GM18907 (cell line): Measurements from ENCODE around the gene WNT7B.

ENCODE experiments used
- ATAC-seq: cut with Tn5 transposase; IDR thresholded peaks from one replicate; pipeline ENCODE4 v1.9.1; 2021; ENCODE audit warnings: mild to moderate bottlenecking, moderate library complexity; ENCODE audit not compliant: unreplicated experiment

The WNT7B gene

DNA sequence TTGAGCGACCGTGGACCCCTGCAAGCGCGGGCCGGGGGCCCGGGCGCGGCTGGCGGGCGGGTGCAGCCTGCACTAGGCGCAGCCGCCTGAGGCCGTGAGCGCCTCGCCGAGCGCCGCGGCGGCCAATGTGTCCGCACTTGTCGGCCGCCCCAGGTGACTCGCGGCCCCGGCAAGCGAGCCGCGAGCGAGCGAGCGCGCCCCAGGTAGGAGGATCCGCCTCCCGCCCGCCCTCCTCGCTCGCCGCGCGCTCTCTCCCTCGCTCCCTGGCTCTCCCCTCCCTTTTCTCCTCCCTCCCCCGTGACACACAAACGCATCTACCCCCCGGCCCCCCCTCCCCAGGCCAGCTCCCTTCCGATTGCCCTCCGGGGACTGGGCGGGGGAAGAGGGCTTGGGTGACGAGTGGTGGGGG is at the start of gene WNT7B:
TSS of gene WNT7B (minus strand) at position 160 of the 409 bp plus-strand sequence. CDS start 408 bp downstream, outside the sequence.
- ATAC-seq: no peak

DNA sequence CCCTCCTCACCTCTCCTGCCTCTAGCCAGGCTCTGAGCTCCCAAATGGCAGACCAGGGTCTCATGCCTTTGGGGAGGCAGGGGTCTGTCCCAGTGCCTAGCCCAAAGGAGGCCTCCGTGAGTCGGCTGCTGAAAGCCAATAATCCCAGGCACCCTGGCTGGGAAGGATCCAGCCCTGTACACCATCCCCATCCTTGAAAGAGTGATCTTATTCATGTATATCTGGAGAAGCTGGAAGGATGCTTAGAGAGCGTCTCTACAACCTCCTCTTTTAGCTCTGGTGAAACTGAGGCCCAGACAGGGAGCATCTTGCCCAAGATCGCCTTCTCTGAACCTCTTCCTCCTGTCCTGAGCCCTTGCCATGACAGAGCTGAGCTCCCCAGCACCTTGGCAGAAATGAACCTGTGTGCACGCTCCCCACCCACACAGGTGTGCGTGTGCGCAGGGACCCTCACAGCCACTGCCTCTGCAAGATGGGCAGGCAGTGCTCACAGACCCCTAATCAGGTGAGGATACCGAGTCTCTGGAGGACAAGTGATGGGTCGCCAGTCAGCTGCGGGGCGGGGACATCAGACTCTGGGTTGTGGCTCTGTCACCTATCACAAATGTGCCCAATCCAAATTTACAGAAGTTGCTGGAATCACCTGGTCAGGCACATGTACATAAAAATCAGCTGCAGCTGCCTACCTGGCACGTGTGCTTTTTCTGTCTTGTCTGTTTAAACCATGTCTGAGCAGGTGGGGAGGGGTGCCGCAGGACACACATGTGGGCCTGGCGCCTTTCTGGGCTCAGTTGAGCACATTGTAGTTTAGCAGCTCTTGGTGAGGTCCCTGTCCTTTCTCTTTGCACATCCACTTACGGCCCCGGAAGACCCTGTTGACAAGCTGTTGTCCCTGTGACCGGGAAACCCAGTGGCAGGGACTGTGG is 49.3 kb upstream of the WNT7B start:
- no peak for ATAC-seq

DNA sequence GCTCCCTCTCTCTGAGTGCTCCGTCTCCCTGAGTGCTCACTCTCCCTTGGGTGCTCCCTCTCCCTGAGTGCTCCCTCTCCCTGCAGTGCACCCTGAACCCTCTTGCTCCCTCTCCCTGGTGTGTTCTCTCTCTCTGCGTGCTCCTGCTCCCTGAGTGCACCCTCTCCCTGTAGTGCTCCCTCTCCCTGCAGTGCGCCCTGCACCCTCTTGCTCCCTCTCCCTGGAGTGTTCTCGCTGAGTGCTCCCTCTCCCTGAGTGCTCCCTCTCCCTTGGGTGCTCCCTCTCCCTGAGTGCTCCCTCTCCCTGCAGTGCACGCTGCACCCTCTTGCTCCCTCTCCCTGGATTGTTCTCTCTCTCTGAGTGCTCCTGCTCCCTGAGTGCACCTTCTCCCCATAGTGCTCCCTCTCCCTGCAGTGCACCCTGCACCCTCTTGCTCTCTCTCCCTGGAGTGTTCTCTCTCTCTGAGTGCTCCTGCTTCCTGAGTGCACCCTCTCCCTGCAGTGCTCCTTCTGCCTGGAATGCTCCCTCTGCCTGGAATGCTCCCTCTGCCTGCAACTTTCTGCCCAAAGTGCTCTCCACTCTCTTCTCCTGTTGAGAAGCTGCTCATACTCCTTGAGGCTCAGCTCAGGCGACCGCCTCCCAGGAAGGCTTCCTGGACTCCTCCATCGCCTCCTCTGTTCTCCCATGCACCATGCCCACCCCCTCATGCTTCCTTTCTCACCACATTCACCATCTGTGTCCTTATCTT is 48.4 kb upstream of the WNT7B start:
- ATAC-seq: no peak

DNA sequence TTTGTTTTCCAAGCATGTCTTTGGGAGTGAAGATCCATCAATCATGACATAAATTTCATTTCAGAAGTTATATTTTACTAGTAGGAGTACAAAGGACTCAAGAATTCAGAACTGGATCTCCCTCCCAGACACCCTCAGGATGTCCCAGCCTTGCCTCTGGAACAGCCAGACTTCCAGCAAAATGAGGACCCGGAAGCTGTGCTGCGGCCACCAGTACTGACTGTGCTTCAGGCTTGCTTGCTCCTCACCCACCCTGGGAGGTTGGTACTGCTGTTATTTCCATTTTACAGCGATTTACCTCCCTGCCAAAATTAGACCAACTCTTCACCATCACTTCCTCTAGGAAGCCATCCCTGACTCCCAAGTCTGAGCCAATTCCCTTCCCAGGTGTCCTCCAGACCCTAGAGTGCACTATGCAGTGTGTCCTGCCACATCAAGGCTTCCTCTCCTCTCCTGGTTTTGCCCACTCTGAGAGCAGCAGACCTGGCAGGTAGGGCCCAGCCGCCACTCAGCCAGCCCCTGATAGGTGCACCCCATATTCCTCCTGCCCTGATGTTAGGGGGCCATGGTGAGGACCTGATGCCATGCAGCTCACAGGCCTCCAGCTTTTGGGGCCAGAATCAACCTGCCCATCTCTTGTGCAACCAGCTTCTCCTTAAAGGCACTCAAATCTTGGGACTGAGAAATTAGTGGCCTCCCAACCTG is 47.3 kb upstream of the WNT7B start:
- no peak for ATAC-seq

DNA sequence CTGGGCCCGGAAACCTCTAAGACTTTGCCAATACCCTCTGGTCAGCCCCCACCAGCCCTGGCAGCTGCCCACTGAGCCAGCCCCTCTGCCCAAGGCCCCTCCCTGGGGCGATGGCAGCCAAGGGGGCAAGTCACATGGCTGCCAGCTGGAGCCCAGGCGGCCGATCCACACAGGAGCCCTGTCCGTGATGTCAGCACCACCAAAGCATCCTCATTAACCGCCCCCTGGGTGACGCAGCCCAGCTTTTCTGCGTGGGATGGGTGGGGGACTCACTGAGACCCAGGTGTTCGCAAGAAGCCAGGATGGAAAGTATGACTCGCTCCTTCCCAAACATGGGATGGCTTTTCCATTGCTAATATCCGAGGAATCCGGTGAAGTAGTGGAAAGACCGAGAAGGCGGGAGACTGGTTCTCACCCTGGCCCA is 46.6 kb upstream of the WNT7B start:
- no peak for ATAC-seq

DNA sequence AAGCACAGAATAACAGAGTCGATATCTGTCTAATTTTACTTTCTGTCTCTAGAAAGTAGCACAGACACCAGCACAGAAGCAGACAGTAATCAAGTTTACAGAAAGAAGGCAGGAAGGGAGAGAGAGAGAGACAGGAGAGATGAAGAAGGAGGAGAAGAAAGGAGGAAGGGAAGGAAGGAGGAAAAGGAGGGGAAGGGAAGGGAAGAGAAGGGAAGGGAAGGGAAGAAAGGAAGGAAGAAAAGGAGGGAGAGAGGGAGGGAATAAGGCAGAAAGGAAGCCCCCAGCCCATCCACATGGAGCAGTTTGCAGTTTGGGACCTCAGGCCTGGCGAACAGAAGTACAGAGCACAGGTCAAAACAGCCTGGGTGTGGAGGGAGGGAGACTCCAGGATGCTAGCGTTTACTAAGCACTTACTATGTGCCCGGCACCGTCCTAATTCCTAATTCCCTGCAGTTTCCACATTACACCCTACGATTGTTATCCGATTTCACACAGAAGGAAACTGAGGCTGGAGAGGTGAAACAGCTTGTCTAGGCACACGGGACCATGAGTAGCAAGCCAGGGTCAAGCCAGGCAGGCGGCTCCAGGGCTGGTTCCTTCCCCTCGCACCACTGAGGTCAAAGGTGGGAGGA is 46.0 kb upstream of the WNT7B start:
- no peak for ATAC-seq

DNA sequence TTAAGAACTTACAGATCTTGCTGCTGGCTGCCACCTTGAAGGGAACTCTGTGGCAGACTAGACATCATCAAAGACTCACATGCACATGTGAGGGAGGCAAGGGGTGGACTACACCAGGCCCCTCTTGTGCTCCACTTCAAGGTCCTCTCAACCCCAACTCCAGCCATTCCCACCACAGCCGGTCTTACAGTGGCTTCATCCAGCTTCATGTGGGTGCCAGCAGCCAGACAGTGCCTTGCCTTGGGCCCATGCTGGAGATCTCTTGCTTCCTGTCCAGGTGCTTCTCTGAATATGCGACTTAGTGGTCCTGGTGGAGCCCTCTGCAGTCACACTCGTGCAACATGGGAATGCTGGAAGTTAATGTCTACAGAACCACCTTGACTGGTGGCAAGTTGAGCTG is 44.6 kb upstream of the WNT7B start:
- no peak for ATAC-seq

DNA sequence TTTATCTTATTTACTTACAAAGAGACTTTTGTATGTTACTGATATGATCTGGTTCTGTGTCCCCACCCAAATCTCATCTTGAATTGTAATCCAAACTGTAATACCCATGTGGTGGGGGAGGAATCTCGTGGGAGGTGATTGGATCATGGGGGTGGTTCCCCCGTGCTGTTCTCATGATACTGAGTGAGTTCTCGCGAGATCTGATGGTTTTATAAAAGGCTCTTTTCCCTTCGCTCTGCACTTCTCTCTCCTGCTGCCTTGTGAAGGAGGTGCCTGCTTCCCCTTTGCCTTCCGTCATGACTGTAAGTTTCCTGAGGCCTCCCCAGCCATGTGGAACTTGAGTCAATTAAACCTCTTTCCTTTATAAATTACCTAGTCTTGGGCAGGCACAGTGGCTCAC is 42.4 kb upstream of the WNT7B start:
- ATAC-seq: no peak

DNA sequence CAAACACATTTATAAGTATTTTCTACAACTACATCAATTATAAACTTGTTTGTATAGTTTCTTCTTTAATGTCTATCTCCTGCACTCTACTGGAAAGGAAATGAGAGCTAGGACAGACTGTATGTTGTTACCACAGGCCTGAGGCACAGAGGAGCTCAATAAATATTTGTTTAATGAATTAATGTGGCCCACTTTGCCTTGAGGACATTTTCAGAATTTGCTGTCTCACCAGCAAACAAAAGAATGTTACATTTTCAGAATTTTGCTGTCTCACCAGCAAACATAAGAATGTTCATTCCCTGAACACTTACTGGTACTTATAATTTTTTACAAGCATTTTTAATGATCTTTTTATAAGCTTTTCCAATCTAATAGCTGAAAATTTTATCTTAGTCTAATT is 41.9 kb upstream of the WNT7B start:
- no peak for ATAC-seq

DNA sequence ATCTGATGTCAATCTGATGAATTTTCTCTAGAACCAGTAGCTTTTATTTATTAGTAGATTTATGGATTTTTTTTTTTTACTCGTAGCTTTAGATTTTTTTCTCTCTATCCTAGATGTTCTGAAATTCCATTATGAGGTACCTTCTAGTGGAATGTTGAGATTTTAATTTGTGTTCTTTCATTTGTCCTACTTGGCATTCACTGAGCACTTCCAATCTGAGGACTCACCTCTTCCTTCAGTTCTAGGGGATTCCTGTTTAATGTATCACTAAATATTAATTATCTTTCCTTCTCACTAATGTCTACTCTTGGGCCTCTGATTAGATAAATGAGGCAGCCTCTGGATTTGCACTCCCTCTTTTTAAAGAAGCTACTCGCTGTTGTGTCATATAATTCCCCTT is 40.2 kb upstream of the WNT7B start:
- no peak for ATAC-seq

DNA sequence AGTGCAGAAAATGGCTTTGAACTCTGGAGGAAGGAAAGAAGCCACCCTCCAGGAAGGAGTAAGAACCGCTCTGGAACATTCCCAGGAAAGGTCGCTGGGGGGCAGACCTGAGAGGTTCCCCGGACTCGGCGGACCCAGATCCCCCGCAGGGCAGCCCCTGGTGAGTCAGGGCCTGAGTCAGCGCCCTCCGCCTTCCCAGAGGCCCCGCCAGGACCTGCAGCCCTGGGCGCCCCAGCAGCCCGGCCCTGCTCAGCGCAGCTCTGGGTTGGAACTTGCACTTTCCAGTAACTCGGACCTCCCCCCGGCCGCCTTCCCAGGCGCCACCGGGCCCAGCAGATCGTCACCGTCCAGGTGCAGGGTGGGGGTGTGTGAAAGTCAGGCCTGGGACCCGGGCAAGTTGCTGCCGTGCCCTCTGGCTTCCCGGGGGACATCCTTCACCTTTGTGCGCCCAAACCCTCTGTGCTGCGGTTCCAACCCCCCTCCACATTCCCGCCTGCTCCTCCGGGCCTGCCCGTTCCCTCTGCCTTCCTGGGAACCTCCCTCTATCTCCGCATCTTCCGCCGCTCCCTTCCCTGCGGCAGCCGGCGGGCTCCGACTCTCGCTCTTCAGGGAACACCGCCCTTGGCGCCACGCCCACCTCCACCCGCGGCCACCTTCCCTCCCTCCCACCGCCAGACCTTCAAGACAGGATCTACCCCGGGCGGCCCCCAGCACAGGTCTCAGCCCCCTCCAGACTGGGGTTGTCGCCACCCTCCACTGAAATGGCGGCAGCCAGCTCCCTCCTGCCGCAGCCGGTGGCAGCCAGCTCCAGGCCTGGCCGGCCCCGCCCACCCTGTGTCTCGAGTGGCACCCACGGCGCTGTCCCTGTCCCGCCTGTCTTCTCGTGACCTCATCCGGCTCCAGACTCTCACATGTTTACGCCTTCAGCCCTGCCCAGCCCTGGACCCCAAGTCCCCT is 36.8 kb upstream of the WNT7B start:
- peak; percentile 75 for ATAC-seq

DNA sequence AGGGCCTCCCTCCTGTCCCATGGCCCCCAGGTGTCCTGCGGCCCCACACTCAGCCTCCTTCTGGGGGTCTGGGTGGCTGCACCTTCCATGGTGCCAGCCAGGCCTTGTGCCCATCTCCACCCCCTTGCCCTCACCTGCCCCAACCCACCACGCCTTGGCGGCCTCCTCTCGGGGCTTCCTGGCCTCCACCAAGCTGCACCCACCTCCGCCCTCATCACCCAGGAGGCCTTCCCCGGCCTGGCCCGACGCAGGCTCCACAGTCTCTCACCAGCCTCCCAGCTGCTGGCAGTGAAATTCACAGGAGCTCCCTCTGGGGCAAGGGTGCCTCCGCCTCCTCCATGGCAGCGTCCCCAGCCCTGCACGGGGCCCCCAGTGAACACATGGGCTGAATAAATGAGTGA is 35.9 kb upstream of the WNT7B start:
- no peak for ATAC-seq

DNA sequence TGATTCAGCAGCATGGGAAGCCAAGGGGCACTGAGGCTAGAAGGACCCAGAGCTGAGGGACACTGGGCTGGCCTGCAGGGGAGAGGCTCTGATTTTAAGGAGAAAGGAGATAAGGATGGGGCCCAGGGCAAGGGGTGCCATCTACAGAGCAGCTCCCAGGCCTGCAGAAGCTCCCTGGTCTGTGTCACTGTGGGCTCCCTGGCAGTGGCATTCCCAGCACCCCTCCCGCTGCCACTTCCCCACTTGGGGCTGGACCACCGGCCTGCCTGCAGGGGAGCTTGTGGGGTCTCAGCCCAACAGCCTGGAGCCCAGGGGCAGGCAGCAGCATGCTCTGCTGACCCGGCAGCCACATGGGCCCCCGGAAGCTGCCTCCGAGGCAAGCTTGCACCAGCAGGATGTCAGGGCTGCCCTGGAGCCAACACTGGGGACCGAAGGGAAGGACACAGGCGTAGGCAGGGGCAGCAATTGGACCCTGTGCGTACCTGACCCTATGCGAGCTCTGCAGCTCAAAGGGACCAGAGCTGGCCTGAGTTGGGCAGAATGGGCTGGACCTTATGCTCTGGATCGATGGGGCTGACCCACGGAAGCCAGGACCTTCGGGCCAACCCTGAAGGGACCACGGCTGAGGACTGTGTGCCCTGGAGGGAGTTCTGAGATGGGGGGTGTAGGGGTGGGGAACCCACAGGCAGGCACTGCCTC is 35.4 kb upstream of the WNT7B start:
- no peak for ATAC-seq

DNA sequence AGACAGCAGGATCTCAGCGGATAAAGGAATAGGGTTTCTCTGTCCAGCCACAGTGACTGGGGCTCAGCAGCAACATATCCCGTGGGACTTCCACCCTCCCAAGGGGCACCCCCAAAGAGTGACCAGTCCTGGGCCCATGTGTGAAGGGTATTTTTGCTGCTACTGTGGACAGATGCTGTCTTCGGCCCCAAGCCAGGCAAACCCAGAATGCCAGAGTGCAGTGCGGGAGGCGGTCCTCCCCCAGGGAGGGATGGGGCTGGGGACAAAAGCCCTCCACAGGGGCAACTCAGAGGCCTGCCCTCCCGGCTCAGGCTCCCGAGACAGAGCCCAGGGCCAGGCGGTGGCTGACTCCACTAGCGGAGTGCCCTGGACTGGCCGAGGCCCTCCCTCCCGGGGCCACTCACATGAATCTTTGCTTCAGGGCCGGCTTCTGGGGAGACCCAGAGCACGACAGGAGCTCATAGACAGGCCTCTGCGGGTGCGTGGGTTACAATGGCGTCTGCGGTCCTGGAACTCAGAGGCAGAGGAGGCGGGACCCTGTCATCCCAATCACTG is 34.7 kb upstream of the WNT7B start:
- no peak for ATAC-seq

DNA sequence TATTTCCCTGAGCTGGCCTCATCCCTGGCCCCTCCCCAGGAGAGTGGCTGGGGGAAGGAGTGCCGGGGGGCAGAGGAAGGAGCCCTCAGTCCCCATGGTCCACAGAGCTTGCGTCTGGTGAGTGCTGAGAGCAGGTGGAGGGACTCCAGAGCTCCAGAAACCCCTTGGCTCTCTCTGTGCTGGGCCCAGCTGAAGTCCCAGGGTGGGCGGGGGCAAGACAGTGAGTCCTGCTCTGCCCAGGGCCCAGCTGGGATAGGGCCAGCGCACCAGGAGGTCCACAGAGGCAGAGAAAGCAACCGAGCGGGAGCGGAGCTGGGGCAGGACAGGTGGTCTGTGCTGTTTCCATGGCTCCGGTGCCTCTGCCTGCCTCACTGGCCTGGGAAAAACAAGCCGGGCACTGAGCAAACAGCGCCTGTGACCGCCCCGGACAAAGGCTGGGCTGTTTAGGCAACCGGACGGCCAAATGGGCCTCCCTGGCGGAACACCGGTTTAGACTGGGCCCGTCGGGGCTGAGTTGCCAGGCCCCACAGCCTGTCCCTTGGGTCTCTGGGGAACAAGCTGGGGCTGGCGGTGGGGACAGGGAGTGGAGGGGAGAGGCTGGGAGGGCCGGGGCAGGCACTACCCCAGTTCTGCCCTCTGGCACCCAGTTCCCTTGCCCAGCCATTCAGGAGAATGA is 34.1 kb upstream of the WNT7B start:
- no peak for ATAC-seq

DNA sequence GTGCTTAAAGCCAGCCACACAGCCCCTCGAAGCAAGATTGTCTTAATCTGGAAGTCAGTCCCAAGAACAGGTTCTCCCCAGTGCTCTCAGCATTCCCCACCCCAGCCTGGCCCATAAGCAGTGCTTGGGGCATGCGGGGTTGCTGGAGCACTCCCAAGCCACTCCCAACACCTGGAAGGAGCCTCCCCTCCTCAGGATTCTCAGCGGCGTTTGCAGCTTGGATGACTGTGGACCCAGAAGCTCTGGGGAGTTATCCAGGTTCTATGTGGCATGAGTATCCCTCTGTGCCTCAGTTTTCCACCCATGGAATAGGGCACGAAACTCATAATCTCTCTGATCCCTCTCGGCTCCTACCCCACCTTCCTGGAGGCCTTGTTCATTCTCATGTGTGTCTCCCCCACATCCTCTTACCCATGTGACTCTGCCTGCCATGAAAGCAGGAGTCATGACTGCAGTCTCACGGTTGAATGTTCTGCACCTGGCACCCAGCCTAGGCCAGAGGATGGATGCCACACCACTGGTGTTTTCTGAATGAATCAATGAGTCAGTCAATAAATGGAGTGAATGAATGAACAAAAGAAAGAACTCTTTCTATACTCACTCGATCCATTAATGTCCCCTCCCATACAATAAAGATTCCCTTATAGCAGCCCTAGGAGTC is 33.4 kb upstream of the WNT7B start:
- ATAC-seq: no peak

DNA sequence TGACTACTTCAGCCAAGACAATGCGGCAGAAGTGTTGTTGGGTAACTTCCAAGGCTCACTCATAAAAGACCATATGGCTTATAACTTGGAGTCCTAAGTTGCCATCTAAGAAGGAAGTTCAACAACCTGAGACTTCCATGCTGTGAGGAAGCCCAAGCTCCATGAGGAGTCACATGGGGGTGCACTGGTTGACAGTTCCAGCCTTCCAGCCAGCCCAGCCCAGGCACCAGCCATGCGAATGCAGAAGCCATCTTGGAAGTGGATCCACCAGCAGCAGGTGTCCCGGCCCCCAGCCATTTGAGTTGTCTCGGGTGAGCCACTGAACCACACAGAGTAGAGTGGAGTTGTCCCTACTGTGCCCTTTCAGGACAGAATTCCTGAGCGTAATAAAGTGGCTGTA is 32.8 kb upstream of the WNT7B start:
- ATAC-seq: no peak
